ENCODE results near the gene MRPL16.

DNA sequence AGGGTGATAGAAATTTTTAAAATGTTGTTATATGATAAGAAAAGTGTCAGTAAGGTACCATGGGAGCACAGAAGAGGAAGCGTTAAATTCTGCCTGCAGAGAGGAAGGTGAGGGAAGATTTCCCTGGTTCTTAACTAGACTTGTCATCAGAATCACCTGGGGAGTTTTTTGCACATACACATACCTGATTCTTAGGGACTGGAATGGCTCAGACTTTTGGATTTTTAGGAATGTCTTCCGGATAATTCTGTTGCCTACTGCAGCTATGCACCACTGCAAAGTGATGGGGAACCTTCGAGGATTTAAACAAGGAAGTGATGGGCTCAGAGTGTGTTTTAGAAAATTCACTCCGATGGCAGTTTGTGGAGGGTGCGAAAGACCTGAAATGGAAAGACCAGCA lies 33.5 kb downstream of the MRPL16 start:
- no peak for TF ChIP-seq GABPA (IDR thresholded peaks at IDR 0.05; ENCODE audit: low read depth)
- TF ChIP-seq, protein P1, sequence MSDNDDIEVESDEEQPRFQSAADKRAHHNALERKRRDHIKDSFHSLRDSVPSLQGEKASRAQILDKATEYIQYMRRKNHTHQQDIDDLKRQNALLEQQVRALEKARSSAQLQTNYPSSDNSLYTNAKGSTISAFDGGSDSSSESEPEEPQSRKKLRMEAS (IDR thresholded peaks at IDR 0.05; ENCODE audit: low read depth): no peak
- TF ChIP-seq CTCF (IDR thresholded peaks at IDR 0.05): no peak
